Ureter (tissue), 1 donor: Measurements from ENCODE around the gene NXPE4. TPM values are rescaled to one million over a fixed set of nuclear protein-coding genes. Genes with fewer than 3 reads are reported as not detected.
"Not testable (repeated sequence)": the region's sequence is repeated elsewhere in the genome, so short reads cannot be mapped to it uniquely, and the experiment has no call there.

Experiments used
- DNase-seq: peaks from one replicate; pipeline ENCODE4 v3.0.0-alpha.2; 2020; ENCODE audit warnings: low spot score
- total RNA-seq: library from RNA; stranded (reverse); gene quantifications from one replicate; pipeline ENCODE4 v1.2.4, GENCODE V29; 2023
- donor health status: DM: yes; HTN: yes; CAD: no.

Gene NXPE4
- total RNA-seq, 1 donor from 2014 or later = not detected

DNA sequence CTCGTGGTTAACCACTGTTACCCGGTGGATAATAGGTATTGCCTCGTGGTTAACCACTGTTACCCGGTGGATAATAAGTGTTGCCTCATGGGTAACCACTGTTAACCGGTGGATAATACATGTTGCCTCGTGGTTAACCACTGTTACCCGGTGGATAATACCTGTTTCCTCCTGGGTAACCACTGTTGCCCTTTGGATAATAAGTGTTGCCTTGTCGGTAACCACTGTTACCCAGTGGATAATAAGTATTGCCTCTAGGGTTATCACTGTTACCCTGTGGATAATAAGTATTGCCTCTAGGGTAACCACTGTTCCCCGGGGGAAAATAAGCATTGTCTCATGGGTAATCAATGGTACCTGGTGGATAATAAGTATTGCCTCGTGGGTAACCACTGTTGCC lies 15.0 kb upstream of the NXPE4 start:
- DNase-seq = no peak

DNA sequence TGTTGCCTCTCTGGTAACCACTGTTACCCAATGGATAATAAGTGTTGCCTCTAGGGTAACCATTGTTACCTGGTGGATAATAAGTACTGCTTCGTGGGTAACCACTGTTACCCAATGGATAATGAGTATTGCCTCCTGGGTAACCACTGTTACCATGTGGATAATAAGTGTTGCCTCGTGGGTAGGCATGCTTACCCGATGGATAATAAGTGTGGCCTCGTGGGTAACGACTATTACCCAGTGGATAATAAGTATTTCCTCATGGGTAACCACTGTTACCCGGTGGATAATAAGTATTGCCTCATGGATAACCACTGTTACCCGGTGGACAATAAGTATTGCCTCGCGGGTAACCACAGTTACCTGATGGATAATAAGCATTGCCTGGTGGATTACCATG lies 13.8 kb upstream of the NXPE4 start:
- DNase-seq = no peak

DNA sequence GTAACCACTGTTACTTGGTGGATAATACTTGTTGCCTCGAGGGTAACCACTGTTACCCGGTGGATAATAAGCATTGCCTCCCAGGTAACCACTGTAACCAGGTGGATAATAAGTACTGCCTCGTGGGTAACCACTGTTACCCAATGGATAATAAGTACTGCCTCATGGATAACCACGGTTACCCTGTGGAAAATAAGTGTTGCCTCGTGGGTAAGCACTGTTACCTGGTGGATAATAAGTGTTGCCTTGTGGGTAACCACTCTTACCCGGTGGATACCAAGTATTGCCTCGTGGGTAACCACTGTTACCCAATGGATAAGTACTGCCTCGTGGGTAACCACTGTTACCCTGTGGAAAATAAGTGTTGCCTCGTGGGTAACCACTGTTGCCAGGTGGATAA lies 13.0 kb upstream of the NXPE4 start:
- DNase-seq = not testable (repeated sequence)

DNA sequence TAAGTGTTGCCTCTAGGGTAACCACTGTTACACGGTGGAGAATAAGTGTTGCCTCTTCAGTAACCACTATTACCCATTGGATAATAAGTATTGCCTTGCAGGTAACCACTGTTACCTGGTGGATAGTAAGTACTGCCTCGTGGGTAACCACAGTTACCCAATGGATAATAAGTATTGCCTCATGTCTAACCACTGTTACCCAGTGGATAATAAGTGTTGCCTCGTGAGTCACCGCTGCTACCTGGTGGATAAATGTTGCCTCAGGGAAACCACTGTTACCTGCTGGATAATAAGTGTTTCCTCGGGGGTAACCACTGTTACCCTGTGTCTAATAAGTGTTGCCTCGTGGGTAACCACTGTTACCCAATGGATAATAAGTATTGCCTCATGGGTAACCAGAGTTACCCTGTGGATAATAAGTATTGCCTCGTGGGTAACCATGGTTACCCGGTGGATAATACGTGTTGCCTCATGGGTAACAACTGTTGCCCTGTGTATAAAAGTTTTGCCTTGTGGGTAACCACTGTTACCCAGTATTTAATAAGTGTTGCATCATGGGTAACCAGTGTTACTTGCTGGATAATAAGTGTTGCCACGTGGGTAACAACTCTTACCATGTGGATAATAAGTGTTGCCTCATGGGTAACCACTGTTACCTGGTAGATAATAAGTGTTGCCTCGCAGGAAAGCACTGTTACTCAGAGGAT lies 12.3 kb upstream of the NXPE4 start:
- no peak for DNase-seq

DNA sequence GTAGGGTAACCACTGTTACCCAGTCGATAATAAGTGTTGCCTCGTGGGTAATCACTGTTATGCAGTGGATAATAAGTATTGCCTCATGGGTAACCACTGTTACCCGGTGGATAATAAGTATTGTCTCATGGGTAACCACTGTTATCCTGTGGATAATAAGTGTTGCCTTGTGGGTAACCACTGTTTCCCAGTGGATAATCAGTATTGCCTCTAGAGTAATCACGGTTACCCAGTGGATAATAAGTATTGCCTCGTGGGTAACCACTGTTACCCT lies 11.2 kb upstream of the NXPE4 start:
- DNase-seq = not testable (repeated sequence)

DNA sequence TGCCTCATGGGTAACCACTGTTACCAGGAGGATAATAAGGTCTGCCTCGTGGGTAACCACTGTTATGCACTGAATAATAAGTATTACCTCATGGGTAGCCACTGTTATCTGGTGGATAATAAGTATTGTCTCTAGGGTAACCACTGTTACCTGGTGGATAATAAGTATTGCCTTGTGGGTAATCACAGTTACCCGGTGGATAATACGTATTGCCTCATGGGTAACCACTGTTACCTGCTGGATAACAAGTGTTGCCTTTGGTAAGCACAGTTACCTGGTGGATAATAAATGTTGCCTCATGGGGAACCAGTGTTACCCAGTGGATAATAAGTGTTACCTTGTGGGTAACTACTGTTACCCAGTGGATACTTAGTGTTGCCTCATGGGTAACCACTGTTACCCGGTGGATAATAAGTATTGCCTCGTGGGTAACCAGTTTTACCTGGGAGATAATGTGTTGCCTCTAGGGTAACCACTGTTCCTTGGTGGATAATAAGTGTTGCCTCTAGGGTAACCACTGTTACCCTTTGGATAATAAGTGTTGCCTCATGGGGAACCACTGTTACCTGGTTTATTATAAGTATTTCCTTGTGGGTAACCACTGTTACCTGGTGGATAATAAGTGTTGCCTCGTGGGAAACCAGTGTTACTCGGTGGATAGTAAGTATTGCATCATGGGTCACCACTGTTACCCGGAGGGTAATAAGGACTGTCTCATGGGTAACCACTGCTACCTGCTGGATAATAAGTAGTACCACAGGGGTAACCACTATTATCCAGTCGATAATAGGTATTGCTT lies 10.6 kb upstream of the NXPE4 start:
- no peak for DNase-seq

DNA sequence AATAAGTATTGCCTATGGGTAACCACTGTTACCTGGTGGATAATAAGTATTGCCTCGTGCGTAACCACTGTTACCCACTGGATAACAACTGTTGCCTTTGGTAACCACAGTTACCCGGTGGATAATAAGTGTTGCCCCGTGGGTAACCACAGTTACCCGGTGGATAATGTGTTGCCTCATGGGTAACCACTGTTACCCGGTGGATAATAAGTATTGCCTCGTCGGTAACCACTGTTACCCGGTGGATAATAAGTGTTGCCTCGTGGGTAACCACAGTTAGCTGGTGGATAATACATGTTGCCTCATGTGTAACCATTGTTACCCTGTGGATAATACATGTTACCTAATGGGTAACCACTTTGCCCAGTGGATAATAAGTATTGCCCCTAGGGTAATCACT lies 9.8 kb upstream of the NXPE4 start:
- DNase-seq = no peak

DNA sequence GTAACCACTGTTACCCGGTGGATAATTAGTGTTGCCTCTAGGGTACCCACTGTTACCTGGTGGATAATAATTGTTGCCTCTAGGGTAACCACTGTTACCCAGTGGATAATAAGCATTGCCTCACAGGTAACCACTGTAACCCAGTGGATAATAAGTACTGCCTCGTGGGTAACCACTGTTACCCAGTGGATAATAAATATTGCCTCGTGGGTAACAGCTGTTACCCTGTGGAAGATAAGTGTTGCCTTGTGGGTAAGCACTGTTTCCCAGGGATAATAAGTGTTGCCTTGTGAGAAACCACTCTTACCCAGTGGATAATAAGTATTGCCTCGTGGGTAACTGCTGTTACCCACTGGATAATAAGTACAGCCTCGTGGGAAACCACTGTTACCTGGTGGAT lies 9.3 kb upstream of the NXPE4 start:
- DNase-seq = no peak

DNA sequence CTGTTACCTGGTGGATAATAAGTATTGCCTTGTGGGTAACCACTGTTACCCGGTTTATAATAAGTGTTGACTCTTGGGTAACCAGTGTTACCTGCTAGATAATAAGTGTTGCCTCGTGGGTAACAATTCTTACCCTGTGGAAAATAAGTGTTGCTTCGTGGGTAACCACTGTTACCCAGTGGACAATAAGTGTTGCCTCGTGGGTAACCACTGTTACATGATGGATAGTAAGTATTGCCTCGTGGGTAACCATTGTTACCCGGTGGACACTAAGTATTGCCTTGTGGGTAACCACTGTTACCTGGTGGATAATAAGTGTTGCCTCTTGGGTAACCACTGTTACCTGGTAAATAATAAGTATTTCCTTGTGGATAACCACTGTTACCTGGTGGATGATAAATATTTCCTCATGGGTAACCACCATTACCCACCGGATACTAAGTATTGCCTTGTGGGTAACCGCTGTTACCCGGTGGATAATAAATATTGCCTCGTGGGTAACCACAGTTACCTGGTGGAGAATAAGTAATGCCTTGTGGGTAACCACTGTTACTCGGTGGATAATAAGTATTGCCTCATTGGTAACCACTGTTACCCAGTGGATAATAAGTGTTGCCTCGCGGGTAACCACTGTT lies 8.7 kb upstream of the NXPE4 start:
- DNase-seq = no peak

DNA sequence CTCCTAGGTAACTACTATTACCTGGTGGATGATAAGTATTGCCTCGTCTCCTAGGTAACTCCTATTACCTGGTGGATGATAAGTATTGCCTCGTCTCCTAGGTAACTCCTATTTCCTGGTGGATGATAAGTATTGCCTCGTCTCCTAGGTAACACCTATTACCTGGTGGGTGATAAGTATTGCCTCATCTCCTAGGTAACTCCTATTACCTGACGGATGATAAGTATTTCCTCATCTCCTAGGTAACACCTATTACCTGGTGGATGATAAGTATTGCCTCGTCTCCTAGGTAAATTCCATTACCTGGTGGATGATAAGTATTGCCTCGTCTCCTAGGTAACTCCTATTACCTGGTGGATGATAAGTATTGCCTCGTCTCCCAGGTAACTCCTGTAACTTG lies 7.6 kb upstream of the NXPE4 start:
- DNase-seq = not testable (repeated sequence)

DNA sequence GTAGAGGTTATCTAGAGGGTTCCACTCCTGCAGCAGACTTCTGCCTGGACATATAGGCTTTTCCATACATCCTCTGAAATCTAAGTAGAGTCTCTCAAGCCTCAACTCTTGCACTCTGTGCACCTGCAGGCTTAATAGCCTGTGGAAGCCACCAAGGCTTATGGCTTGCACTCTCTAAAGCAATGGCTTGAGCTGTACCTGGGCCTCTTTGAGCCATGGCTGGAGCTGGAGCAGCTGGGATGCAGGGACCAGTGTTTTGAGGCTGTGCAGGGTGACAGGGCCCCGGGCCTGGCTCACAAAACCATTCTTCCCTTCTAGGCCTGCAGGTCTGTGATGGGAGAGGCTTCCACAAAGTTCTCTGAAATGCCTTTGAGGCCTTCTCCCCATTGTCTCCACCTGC lies 2.9 kb upstream of the NXPE4 start:
- DNase-seq = no peak

DNA sequence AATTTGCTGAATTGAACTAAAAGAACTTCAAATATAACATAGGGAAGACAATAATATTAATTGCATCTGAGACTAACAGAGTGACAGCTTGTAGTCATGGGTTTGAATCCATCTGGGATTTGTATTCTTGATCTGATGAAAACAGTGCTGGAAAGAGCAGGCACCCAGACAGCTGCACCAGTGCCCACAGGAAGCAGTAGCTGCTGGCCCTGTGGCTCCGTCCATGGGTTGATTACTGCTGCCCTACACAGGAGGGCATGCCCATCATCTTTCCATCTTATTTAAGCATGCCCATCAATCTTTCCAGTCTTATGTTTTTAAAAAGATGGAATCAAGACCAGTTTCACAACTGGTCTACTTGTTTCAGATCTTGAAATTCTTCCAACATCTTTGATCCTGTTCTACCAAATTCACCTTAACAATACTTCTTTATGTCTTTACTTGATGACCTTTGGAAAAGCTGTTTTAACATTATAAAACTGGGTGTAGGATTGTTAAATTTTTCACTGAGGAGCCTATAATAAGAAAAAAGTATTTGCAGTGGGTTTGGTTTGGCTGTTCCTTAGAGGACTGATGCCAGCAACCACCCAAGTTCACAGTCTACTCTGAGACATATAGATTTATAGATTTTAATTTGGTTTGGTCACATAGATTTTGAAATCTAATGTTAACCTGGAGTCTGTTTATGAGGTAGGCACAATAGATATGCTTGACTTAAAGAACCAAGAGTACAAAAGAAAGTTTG lies 761 bp upstream of the NXPE4 start:
- DNase-seq = no peak

DNA sequence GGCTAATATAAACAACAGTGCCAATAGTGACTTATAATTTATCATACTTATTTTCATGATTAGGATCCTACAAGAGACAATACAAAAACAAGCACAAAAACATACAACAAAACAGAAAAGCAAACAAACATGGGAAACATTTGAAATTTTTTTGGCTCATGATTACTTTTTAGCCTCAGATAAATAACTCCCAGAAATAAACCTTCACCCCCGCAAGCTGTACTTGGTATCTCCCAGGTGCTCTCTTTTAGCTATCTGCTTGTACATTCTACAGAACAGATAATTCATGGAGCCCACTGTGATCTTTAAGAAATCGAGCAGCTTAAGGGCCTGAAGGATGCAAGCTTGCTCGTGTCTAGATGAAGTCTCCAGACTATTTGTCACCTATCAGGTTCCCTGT lies 883 bp downstream of the NXPE4 start:
- DNase-seq = no peak

DNA sequence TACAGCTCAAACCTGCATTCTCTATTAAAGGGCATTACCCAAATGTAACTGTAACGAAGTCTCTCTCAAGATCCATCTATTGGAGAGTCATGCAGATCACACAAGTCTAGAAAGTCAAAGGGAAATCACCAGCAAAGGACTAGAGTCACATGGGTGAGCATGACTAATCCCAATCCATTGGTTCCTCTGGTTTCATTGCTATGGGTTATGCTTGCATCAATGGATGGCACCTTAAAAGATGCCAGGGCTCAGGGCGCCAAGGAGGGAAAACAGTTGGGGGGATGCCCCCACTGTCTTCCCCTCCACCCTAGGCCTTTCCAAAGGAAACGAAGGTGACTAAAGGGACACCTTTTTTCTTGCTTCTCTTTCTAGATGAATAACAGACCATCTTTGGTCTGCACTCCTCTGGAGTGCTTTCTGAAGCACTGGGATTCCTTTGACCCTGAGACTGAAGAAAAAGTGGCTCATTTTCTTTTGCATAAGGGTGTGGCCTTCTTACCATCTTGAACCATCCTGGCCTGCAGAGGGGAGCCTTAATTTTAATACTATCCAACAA lies 8.1 kb downstream of the NXPE4 start:
- no peak for DNase-seq

DNA sequence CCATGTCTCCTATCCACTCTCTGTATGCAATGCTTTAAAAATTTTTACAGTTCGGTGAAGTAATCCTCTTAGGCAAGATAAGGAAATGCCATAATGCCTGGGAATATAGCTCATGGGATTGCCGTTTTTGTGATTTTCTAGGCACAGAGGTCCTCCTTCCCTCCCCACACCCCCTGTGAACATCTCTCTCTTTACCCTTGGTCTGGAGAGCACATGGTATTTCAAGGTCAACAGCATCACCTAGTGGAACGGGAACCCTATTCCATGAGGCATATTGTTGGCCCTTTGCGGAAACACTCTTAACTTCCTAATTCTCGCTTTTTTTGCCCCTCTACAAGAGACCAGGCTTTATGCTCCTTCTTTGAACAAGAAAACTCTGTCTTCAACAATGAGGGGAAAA lies 8.8 kb downstream of the NXPE4 start:
- no peak for DNase-seq

DNA sequence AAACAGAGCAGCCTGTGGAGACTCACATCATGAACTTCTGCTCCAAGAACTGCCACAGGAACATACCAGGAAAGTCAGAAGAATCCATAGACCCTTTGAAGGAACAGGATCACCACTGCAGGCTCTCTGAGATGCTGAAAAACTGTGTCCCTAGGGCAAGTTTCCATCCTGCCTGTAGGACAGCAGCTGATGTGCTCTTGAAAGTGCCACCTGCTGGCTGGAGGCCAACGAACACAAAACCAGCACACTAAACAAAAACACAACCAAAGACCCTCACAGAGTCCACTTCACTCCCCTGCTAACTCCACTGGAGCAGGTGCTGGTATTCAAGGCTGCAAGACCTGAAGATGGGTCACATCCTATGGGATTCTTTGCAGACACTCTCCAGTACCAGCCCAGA lies 23.9 kb downstream of the NXPE4 start:
- DNase-seq = no peak

DNA sequence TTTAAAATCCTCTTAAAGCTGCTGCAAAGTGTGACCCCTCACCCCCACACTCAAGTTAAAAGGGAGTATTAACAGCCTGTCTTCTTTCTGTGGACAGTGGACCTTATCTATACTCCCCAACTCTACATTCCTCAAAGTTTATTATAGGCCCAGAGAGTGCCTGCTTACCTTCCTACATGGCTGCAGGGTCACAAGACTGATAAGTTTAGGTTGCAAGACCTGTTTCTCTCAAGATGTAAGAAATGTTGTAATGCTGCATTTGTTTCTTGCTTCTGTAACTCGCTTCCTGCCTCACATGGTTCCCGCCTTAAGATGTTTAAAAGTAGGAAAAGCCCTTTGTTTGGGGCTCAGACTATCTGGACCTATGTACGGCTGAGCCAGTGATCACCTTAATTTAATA lies 25.8 kb downstream of the NXPE4 start:
- DNase-seq = no peak

DNA sequence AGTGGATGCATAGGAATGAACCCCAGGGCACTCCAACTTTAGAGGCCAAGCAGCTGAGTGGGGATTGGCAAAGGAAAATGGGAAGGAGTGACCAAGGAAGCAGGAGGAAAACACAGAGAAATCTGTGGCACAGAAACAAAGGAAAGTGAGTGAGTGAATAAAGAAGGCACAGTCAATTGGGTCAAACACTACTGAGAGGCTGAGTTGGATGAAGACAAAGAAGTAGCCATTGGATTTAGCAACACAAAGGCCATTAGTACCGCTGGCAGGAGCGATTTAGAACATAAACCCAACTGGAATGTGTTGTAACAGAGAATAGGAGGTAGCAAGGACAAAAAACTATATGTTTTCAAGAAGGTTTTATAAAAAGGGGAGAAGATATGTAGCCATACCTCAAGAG lies 29.3 kb downstream of the NXPE4 start:
- DNase-seq = no peak

DNA sequence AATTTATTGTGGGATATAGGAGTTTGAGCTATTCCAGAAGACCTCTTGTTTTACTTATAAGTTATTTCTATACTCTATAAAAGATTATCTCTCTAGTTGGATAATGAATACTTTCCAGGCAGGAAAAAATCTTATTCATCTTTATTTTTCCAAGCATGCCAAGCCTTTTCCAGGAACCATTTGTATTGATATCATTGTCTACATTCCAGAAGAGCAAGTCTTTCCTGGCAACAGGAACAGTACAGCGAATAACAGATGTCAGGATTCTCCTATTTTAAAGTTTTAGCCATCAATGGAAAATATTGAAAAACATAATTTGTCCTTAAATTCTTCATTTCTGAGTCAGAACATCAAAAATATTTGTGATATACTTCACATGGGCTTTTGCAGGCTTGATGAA lies 30.8 kb downstream of the NXPE4 start:
- DNase-seq = no peak

DNA sequence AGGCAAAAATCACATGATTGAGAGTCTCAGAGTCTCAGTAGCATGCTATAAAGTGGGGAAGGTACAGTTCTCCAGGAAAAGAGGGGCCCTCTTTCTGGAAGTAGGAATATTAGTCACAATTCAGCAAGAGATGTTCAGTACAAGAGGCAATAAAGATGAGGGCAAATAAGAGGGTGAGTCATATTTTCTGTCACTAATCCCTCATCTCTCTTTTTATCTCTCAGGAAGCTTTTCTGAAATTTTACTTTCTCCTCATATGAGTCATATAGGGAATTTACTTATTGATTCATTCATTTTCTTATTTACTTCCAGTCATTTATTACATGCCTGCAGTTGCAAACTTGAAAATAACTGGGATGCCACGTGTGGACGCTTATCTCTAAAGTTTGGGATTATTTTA lies 32.5 kb downstream of the NXPE4 start:
- DNase-seq = no peak

DNA sequence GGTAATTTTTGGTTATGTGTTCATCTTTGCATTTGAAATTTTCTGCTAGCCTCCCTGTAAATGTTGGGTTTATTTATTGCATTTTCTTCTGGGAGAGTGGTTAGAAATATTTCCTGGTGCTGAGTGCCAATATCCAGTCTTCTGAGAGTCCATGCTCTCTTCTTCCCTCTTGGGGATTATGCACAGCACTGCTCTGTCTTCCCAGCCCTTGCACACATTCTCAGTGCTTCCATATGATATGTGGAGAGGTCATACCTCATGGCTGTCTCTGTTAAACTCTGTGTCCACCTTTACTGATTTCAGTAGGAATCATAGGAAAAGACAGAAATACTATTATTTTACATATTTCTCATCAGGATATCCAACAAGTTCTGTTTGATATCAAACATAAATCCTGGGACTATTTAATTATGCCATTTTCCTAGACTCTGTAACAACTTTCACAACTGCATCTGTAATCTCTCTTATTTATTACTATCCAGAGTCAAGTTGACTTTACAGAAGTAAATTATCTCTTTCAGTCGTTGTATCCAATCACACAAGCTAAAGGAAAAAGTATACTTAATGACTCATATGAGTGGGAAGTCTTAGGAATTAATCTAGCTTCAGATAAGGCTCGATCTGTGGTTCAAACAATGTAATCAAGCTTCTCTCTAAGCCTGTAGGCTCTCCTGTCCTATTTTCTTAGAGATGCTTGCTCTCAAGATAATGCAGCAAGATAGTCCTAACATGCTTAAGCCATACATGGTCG lies 33.2 kb downstream of the NXPE4 start:
- no peak for DNase-seq
